Keratinocyte (primary cell): ENCODE data around the gene CDHR2. TPM values are rescaled to one million over a fixed set of nuclear protein-coding genes. Genes with fewer than 3 reads are reported as not detected.

Experiments
- DNase-seq: peaks from one replicate; pipeline ENCODE4 v3.0.0-alpha.2; 2011; ENCODE audit warnings: low read depth, missing footprints, low spot score
- FAIRE-seq: peaks from 2 replicates; lab custom pipeline; 2011; peaks lifted over from hg19 to GRCh38; lab: Jason Lieb, UNC
- H2AFZ ChIP-seq: 2 replicates; pipeline ENCODE4 v1.6.0; 2012; ENCODE audit warnings: low read length, control low read depth, inconsistent platforms; ENCODE audit not compliant: control insufficient read depth
- H3K27ac ChIP-seq: 2 replicates; pipeline ENCODE4 v1.5.1; 2011; ENCODE audit warnings: low read length; ENCODE audit not compliant: control insufficient read depth, insufficient read depth
- H3K27me3 ChIP-seq: 3 replicates; pipeline ENCODE4 v1.6.0; 2011; ENCODE audit warnings: low read length; ENCODE audit not compliant: control insufficient read depth, insufficient read depth; ENCODE audit errors: extremely low read depth
- H3K36me3 ChIP-seq, 2 experiments: 2 replicates in 1 of 2; 3 replicates in 1 of 2; pipeline ENCODE4 v1.5.1; 2011; ENCODE audit warnings: low read length in 2 of 2, mild to moderate bottlenecking in 1 of 2; ENCODE audit not compliant: control insufficient read depth in 2 of 2, insufficient read depth in 2 of 2; ENCODE audit errors: extremely low read depth in 1 of 2
- H3K4me1 ChIP-seq: 3 replicates; pipeline ENCODE4 v1.5.1; 2011; ENCODE audit warnings: low read length; ENCODE audit not compliant: control insufficient read depth, insufficient read depth; ENCODE audit errors: extremely low read depth
- H3K4me2 ChIP-seq: 3 replicates; pipeline ENCODE4 v1.6.0; 2011; ENCODE audit warnings: low read depth, low read length; ENCODE audit not compliant: control insufficient read depth, insufficient read depth; ENCODE audit errors: extremely low read depth
- H3K4me3 ChIP-seq, 3 experiments: fragments of 200-600 bp in 1 of 3; sonication (generic) in 1 of 3; 2 replicates in 2 of 3; 3 replicates in 1 of 3; pipeline ENCODE4 v1.5.1; 2011 to 2016; ENCODE audit warnings: low read length in 3 of 3, mild to moderate bottlenecking in 3 of 3, control low read depth in 2 of 3, inconsistent platforms in 1 of 3, low read depth in 1 of 3, mixed read lengths in 1 of 3, mixed run types in 1 of 3, moderate library complexity in 1 of 3; ENCODE audit not compliant: control insufficient read depth in 2 of 3, insufficient read depth in 2 of 3; ENCODE audit errors: extremely low read depth in 1 of 3
- H3K79me2 ChIP-seq: 2 replicates; pipeline ENCODE4 v1.6.0; 2012; ENCODE audit warnings: low read length; ENCODE audit not compliant: control insufficient read depth, insufficient read depth
- H3K9ac ChIP-seq: 3 replicates; pipeline ENCODE4 v1.6.0; 2011; ENCODE audit warnings: low read length; ENCODE audit not compliant: control insufficient read depth, insufficient read depth; ENCODE audit errors: extremely low read depth
- H3K9me1 ChIP-seq: 3 replicates; pipeline ENCODE4 v1.6.0; 2011; ENCODE audit warnings: low read length; ENCODE audit not compliant: control insufficient read depth, insufficient read depth; ENCODE audit errors: extremely low read depth
- H3K9me3 ChIP-seq: 2 replicates; pipeline ENCODE4 v1.5.1; 2012; ENCODE audit warnings: low read depth, low read length; ENCODE audit not compliant: control insufficient read depth
- H4K20me1 ChIP-seq: 3 replicates; pipeline ENCODE4 v1.6.0; 2011; ENCODE audit warnings: low read length; ENCODE audit not compliant: control insufficient read depth, insufficient read depth; ENCODE audit errors: extremely low read depth
- CTCF ChIP-seq, 3 experiments: IDR thresholded peaks in 1 of 3; conservative IDR thresholded peaks in 1 of 3; optimal IDR thresholded peaks in 1 of 3; 2 replicates in 2 of 3; 3 replicates in 1 of 3; pipeline versions ENCODE3 to v1.5.1; 2011; ENCODE audit warnings: low read length in 3 of 3, mild to moderate bottlenecking in 3 of 3, moderate library complexity in 2 of 3, control low read depth in 1 of 3, inconsistent platforms in 1 of 3; ENCODE audit not compliant: insufficient read depth in 2 of 3; ENCODE audit errors: extremely low read depth in 1 of 3
- EZH2 ChIP-seq: IDR thresholded peaks from one replicate; pipeline ENCODE4 v1.6.1; 2012; ENCODE audit warnings: inconsistent platforms, mild to moderate bottlenecking, low read length, moderate library complexity
- dilution Hi-C: fragments of 300-500 bp; cut with MboI; formaldehyde crosslinking; loops from one replicate; pipeline ENCODE4 v1.7.0; 2020; ENCODE audit warnings: low sequenced_read_pairs; ENCODE audit not compliant: extremely low pct_ligation_motif_present
- polyA plus RNA-seq, 5 experiments: library from polyadenylated mRNA; depleted of rRNA in 3 of 5; stranded (reverse) in 3 of 5; stranded (forward) in 1 of 5; unstranded in 1 of 5; fragments of >200 nt; gene quantifications; 1 replicate in 1 of 5; 2 replicates in 3 of 5; 3 replicates in 1 of 5; pipeline versions ENCODE4 v1.2.1 to v1.2.3, GENCODE V29; 2011 to 2012; ENCODE audit warnings: missing spikeins in 2 of 5, low read depth in 1 of 5, low replicate concordance in 1 of 5

Gene CDHR2
- polyA plus RNA-seq, 1 donor (not counting 4 experiments of a cell fraction or from before 2014, with no cell fraction given): not detected

- Histone ChIP-seq H3K27me3 (no peaks in the 10 kb centered on the region), H3K9me3 (no peaks in the 10 kb centered on the region), H3K9me1 (no peaks in the 10 kb centered on the region), H2AFZ (no peak overlapping the region), H3K27ac (no peak overlapping the region), H3K79me2 (no peaks in the 10 kb centered on the region), H3K9ac (no peak overlapping the region), H3K4me3 (no peak overlapping the region), H3K36me3 (peaks cover 8 to 11% of the 10 kb centered on the region in 2 experiments), H3K4me1 (no peaks in the 10 kb centered on the region), H3K4me2 (no peak overlapping the region), H4K20me1 (no peaks in the 10 kb centered on the region)
- dilution Hi-C loops: no loop called here
- TF ChIP-seq EZH2: no peak
- no peak for TF ChIP-seq CTCF (optimal IDR thresholded peaks at IDR 0.05 in 1 of 3, IDR thresholded peaks at IDR 0.05 in 1 of 3, conservative IDR thresholded peaks at IDR 0.05 in 1 of 3; ENCODE audit: extremely low read depth in 1 of 3, insufficient read depth in 2 of 3, low read length in 3 of 3)
- FAIRE-seq (no peak), DNase-seq (no peak)
Observed at GRCh38 chr5:176513788-176514187, 35.4 kb upstream of the CDHR2 start.

- no peaks in the 10 kb centered on the region for H4K20me1 ChIP-seq
- H3K79me2 ChIP-seq: no peaks in the 10 kb centered on the region
- H3K4me2 ChIP-seq: no peak overlapping the region
- no peak overlapping the region for H3K4me3 ChIP-seq
- no peaks in the 10 kb centered on the region for H3K4me1 ChIP-seq
- FAIRE-seq: no peak
- H3K27me3 ChIP-seq: no peaks in the 10 kb centered on the region
- DNase-seq: no peak
- H2AFZ ChIP-seq: no peak overlapping the region
- H3K27ac ChIP-seq: no peak overlapping the region
- H3K9ac ChIP-seq: no peak overlapping the region
- no peak for TF ChIP-seq EZH2
- no peak for TF ChIP-seq CTCF (optimal IDR thresholded peaks at IDR 0.05 in 1 of 3, IDR thresholded peaks at IDR 0.05 in 1 of 3, conservative IDR thresholded peaks at IDR 0.05 in 1 of 3; ENCODE audit: extremely low read depth in 1 of 3, insufficient read depth in 2 of 3, low read length in 3 of 3)
- dilution Hi-C loops: no loop called here
- H3K36me3 ChIP-seq: peaks cover 3 to 6% of the 10 kb centered on the region in 2 experiments
- H3K9me3 ChIP-seq: no peaks in the 10 kb centered on the region
- no peaks in the 10 kb centered on the region for H3K9me1 ChIP-seq
Observed at GRCh38 chr5:176514244-176514950, 34.7 kb upstream of the CDHR2 start.
